Measurements from ENCODE around the gene TP63.

- TF ChIP-seq CTCF (IDR thresholded peaks at IDR 0.05) (no peak), ZFX (IDR thresholded peaks at IDR 0.05; ENCODE audit: borderline replicate concordance) (no peak)
Observed at GRCh38 chr3:189625071-189625470, 6.1 kb upstream of the TP63 start.
